NK-92 (cell line): ENCODE results near the gene MGARP.
"Not testable (repeated sequence)": the region's sequence is repeated elsewhere in the genome, so short reads cannot be mapped to it uniquely, and the experiment has no call there.

ENCODE experiments used
- DNase-seq: peaks from one replicate; lab custom pipeline; 2025; ENCODE audit not compliant: unreplicated experiment; lab: John Stamatoyannopoulos, UW

Gene MGARP

DNA sequence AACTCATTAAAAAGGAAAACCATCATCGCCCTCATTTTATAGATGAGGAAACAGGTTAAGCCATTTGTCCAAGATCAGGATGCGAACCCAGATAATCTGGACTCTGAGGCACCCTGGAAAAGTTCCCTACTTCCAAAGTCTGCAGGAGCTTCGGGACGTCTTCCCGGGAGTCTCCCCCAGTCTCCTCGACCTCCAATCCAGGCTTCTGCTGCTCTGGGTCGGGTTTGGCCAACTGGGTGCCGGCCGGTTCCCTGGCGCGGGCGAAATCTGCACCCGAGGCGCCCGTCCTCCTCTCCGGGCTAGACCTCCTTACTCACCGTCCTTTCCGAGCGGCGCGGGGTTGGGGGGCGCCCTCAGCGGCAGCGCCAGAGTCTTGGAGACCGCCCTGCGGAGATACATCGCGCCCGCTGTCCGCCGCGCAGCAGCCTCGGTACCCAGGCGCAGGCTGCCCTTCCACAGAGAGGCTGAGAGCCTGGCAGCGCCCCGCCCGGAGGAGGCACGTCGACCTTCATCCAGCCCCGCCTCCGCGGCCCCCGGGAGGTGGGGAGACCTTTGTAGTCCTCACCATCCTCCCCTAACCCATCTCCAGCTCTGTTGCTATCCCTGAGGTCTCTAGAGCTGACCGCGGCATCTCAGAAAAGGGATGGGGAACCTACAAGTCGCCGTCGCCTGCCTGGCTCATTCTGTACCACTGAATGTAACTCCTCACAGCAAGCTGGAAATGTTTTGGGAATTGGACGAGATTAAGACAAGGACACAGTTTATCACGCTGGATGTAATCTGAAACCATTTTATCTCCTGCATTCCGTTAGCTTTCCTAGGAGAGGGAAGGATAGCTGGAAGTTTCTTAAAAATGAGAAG, at the start of gene MGARP:
Gene MGARP, minus strand, starts transcription at position 466 of the 861 bp plus-strand sequence. Its CDS starts 67 bp downstream, at position 399.
- no peak for DNase-seq

DNA sequence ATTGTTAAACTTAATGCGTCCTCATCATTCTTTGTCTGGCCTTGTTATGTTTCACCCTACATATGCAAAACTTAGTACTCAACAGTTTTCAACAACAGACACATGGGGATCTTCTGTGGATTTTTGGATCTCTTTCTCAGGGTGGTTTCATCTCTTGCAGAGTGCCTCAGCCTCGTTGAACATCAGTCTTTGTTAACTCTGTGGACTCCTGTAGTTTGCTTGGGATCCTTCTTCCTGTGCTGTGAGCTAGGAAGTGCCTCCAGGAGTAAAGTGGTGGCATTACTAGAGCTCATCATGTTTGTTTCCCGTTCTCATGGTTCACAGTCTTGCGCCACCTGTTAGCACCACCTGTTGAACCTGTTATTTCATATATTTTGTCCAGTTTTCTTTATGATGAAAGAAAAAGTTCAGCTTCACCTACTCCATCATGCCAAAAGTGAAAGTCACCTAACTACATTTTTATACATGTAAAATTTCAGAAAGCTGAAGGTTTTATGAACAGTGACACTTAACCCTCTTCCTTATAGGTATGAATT, 49.7 kb upstream of the MGARP start:
- no peak for DNase-seq

DNA sequence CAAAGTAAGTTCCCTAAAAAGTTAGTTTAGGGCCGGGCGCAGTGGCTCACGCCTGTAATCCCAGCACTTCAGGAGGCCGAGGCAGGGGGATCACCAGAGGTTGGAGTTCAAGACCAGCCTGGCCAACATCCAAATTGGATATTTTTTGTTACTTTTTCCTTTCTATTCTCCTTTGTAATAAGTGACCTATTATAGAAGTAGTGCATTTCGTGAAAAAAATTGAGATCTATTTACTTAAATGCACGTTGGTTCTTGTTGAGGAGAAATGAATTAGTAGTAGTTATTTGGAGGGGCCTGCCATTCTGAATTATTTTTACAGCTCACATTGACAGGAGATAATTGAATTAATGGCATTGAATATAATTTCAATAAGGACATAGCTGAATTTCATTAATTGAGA, 44.6 kb upstream of the MGARP start:
- no peak for DNase-seq

DNA sequence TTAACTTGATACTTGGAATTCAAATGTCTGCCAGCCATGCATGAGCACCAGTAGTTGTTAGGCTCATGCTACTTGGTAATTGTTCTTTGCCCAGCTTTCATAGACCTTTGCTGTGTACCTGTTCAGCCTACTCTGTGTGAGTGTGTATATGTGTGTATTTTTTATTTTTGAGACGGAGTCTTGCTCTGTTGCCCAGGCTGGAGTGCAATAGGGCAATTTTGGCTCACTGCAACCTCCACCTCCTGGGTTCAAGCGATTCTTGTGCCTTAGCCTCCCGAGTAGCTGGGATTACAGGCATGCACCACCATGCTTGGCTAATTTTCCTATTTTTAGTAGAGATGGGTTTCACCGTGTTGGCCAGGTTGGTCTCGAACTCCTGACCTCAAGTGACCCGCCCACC, 42.5 kb upstream of the MGARP start:
- DNase-seq = not testable (repeated sequence)

DNA sequence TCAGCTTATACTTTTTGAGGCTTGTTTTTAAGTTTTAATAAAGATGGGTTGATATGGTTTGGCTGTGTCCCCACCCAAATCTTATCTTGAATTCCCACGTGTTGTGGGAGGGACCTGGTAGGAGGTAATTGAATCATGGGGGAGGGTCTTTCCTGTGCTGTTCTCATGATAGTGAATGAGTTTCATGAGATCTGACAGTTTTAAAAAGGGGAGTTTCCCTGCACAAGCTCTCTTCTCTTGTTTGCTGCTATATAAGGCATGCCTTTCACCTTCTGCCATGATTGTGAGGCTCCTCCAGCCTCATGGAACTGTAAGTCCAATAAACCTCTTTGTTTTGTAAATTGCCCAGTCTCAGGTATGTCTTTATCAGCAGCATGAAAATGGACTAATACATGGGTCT, 42.0 kb upstream of the MGARP start:
- not testable (repeated sequence) for DNase-seq

DNA sequence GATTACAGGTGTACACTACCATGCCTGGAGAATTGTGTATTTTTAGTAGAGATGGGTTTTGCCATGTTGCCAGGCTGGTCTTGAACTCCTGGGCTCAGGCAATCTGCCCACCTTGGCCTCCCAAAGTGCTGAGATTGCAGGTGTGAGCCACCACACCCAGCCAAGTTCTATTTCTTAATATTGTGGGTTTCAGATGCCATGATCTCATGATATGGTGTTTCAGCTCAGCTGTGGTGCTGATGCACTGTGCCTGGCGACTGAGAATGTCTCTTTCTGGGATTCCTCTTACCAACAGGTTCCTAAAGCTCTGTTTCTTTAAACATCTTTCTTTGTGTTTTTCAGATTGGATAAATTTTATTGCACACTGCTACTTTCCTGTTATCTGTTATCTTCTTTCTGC, 39.5 kb upstream of the MGARP start:
- DNase-seq = no peak

DNA sequence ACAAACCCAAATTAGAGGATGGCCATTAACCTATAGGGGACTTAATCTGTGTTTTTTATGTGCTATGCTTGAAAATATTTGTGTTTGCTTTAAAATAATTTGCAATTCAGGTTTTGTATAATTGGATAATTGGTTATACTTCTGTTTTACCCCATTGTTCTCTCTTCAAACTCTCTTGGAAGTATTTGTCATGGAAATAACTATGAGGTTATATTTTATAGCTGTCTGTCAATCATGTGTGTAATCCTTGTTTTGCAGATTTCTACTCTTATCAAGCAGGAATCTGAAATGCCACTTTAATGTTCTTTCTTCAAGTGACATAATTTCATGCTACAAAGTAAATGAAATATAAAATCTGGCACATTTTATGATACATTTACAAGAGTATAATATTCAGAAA, 37.6 kb upstream of the MGARP start:
- no peak for DNase-seq

DNA sequence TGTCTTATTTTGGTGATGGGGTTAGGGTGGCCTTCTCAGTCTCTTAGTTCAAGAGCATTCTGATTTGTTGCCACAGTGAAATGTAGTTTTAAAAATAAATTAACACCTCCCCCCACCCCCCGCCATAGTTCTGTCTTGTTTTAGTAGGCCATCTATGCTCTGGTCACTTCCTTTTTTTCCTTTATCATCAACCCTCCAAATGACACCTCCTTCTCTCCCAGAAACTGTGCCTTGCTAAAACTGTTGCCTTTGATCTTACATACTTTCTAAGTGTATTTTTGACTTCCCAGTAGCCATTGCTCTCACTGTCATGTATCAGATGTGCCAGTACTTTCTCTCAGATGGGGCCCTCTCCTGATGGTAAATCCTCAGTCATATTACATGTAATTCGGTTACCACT, 36.7 kb upstream of the MGARP start:
- no peak for DNase-seq

DNA sequence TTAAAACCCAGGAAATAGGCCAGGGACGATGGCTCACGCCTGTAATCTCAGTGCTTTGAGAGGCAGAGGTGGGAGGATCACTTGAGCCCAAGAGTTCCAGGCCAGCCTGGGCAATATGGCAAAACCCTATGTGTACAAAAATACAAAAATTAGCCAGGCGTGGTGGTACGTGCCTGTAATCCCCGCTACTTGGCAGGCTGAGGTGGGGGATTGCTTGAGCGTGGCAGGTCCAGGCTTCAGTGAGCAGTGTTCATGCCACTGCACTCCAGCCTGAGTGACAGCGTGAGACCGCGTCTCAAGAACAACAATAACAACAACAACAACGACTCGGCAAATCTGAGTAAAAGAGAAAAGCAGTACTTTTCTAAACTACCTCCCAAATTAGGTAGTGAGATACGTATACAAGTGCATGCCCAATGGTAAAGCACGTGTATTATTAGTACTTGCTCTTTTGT, 35.2 kb upstream of the MGARP start:
- no peak for DNase-seq

DNA sequence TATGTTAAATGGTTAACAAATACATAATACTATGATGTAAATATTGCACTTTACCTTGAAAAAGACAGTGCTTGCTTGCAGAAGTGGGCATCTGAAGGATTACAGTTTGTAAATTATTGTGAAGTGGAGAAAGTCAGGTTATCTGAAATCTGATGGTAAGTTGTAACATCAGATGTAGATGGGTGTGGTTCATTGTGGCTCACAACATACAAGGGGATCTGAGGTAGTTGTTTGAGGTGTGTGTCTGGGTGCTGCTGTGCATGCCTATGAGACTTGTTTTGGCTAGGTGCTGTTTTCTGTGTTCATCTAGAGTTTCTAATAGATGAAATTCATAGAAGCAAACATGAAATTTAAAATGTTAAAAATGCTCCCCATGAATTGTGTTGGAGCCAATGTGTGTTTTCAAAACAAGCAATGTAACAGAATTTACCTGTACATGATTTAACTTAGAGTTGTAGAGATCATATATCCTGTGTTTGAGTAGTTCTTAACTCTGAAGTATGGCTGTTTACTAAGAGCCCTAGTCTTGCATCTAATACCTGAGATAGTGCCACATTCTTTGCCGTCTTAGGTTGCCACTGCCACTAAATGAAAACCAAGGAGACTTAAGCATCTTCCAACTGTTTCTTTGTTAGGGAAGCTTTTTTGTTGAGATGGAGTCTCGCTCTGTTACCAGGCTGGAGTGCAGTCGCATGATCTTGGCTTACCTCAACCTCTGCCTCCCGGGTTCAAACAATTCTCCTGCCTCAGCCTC, 34.2 kb upstream of the MGARP start:
- no peak for DNase-seq

DNA sequence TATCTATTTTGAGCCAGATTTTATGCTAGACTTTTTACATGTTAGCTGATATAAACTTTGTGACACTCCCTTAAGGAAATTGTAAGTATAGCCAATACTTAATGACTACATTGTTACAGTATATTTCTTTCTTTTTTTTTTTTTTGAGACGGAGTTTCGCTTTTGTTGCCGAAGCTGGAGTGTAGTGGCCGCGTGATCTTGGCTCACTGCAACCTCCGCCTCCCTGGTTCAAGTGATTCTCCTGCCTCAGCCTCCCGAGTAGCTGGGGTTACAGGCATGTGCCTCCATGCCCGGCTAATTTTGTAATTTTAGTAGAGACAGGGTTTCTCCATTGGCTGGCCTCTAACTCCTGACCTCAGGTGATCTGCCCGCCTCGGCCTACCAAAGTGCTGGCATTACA, 33.4 kb upstream of the MGARP start:
- DNase-seq = not testable (repeated sequence)

DNA sequence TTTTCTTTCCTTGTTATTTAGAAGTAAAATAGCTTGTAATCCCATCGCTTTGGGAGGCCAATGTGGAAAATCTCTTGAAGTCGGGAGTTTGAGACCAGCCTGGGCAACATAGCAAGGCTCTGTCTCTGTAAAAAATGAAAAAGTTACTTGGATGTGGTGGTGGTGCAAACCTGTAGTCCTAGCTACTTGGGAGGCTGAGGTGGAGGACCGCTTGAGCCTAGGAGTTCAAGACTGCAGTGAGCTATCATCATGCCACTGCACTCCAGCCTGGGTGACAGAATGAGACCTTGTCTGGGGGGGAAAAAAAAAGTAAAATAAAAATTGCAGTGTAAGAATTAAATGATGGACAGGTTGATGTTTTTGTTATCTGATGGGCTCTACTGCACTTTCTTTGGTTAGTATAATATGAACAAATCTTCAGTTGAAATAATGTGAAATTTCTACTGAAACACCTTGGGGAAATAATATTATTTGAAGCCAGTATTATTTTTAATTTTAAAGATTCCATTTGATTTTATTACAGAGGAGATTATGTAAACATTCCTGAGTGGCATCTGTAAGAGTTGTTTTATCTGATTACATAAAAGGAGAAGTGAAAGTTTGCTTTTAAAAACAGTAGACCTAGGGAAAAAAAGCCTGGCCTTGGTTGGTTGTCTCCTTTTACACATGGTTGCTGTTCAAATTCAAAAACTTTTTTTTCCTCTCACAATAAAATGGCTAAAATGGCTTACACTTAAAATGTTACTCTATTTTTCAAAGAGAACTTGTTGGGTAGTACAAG, 32.7 kb upstream of the MGARP start:
- DNase-seq = no peak

DNA sequence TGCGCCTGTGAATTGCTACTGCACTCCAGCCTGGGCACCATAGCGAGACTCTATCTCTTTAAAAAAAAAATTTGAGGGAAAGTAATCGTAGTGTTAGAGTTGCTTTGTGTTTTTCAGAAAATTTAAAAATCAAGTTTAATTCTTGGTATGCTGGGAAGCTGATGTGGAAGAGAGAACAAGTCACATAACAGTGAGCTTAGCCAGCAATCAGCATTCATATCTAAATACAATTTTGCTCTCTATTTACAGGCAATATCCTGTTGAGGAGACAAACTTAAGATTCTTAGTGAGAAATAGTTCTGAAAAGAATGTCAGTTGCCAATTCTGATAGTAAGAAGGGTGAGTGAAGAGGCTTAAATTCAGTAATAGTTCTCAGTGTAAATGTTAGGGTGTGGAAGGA, 31.9 kb upstream of the MGARP start:
- no peak for DNase-seq

DNA sequence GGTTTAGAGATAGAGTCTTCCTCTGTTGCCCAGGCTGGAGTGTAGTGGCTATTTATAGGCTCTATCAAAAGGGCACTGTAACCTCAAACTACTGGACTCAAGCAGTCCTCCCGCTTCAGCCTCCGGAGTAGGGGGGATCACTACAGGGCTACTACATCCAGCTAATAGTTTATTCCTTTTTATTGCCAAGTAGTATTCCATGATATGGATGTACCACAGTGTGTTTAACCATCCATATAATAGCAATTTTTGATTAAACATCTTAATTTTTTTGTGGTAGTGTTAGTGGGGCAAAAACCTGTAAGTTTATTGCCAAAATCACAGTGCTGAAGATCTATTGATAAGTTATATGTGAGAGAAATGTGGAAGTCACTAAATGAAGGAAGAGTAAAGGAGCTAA, 24.9 kb upstream of the MGARP start:
- DNase-seq = no peak

DNA sequence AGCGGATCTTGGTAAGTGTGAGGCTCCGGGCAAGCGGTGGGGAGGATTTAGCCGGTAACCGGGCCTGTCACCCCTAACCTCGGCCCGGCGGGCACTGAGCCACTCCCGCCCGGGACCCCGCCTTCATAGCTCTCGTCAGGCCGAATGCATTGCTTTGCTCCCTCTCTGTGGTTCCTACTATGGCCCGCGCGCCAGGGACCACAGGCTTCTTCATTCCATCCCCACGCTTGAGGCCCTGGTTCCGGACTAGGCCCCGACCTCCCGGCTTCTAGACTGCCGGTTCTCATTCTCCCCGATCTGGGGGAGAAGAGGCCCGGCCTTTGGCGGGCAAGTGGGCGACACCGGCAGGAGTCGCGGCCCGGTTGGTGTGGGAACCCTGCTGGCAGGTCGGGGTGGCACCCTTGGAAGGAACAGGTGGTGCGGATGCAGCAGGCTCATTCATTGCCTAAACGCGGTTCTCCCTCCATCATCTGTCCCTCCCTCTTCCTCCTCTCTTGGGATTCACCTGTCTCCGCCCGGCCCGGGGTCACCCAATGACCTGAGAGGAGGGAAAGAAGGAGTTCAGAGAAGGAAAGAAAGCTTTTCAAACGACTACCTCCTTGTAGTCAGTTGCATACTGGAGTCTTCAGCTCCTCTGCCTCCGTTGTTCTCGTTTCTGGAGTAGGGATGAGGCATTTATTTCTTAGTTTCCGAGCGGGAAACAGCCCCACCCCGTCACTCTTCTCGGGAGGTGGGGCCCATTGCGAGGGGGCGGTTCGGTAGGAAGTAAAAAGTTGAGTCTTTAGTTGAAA, 22.0 kb upstream of the MGARP start, which contains the start of gene NDUFC1:
Gene NDUFC1, minus strand, starts transcription at position 657 of the 791 bp plus-strand sequence. CDS start 6,679 bp downstream, outside the sequence.
- DNase-seq = no peak

DNA sequence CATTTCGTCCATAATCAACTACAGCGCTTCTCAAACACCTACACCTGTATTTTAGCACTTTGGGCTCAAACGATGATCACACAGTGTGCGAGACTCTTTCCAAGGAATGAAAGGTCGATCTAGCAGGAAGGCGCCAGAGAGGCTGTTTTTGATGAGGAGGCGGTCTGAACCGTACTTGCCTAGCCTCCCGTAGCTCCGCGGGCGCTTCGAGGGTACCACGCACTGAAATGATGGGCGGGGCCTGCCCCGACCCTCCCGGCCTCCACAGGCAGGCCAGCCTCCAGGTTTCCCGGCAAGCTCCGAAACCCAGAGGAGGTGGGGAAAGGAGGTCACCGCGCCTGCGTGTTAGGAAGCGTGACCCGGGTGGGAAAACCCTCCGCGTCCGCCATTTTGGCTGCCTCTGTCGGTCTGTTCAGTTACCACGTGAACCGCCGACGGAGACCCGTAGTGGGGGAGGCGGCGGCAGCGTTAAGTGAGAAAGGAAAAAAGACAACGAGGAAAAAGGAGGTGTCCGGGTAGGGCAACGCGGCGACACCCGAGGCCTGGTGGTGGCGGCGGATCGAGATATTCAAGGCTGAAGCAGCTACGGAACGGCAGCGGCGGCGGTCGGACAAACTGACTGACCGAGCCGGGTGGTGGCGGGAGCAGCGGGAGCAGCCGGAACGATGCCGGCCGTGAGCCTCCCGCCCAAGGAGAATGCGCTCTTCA, 21.2 kb upstream of the MGARP start, which contains the start of gene NAA15:
Gene NAA15, plus strand, starts transcription at position 393 of the 708 bp plus-strand sequence. Its CDS starts 273 bp downstream, at position 666.
- peak; percentile 86 for DNase-seq

DNA sequence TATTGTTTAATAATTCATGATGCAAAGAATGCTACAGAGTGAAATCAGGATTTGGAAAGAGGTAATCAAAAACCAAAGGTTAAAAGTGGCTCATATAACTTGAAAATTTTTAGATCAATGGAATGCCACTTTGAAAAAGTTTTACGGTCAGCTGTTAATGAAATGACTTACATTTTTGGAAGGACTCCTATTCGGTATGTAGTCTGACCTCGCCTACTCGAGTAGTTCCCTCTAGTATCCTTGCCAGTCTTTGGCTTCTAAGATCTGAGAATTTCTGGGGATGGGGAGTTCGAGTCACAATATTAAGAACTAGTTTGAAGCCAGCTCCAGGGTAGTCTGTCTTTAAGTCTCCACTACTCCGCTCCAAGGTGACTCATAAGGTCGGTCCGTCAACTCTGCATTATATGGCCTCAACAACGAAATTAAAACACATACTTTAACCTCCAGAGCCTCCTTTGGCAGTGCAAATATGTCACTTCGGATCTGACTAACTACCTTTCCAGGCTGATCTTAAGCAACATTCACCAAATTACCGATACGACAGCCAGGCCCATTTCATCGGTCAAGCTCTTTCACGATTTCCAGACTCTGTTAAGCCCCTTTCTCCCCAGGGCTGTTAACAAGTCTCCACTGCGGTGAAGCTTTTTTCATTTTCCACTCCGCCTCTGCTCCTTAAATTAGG, 20.5 kb upstream of the MGARP start:
- DNase-seq = no peak

DNA sequence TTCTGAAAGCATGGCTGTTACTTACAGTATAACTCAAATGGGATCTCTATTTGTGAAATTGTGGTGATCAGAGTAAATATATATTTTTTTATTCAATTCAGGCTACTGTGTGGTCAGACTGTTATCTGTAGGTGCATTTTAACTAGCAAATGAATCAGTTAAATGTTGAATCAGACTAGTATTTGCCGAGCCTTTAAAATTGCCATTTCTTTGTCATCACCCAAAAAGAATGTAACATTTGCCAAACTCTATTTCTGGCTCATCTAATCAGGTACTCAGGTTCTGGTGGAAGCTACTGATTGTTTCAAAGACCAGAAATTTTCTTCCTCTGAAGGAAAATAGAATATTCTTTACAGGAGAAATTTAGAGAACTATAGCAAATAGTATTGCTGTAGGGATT, 19.5 kb upstream of the MGARP start:
- DNase-seq = no peak

DNA sequence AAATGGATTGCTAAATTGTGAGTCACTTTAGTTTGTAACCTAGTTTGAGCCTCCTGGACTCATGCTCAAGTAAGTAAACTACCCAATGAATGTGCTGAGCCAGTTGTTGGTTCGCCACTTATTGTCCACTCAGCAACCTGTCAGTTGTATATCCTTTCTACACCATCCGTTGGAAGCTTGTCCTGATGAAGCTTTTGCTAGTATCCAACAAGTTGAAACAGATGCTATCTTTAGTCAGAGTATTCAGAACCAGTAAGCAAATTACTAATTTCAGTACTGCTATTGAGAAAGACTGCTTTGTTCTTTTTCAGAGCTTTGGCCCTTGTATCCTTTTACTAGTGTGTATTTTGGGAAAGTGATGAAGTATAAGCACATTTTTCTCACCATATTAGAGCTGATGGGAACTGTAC, 17.0 kb upstream of the MGARP start:
- DNase-seq = no peak
